AG04450 (cell line): Measurements from ENCODE around the gene NKPD1. TPM values are rescaled to one million over a fixed set of nuclear protein-coding genes. Genes with fewer than 3 reads are reported as not detected.

Experiments
- CTCF ChIA-PET: fragments of 300-600, 350-600 bp; formaldehyde crosslinking; extraction: SDS; loops from one replicate; lab custom pipeline; 2022; ENCODE audit warnings: antibody characterized with exemption, inconsistent platforms; lab: Charles Lee
- POLR2A ChIA-PET: fragments of 350-600 bp; formaldehyde crosslinking; extraction: SDS; loops from one replicate; lab custom pipeline; 2021; ENCODE audit warnings: antibody characterized with exemption, inconsistent platforms; lab: Yijun Ruan, JAX
- DNase-seq: peaks from one replicate; pipeline ENCODE4 v3.0.0-alpha.2; 2011; ENCODE audit warnings: low read depth, low spot score
- H3K27ac ChIP-seq: one replicate; pipeline ENCODE4 v1.5.1; 2012; ENCODE audit warnings: low read depth, low read length, control low read depth
- H3K27me3 ChIP-seq: one replicate; pipeline ENCODE4 v1.6.0; 2012; ENCODE audit warnings: low read length; ENCODE audit not compliant: control insufficient read depth, insufficient read depth
- H3K4me3 ChIP-seq: 2 replicates; pipeline ENCODE4 v1.5.1; 2011; ENCODE audit warnings: mild to moderate bottlenecking, low read depth, low read length, control low read depth
- H3K9me3 ChIP-seq: 2 replicates; pipeline ENCODE4 v1.5.1; 2012; ENCODE audit warnings: low read length; ENCODE audit not compliant: control insufficient read depth, insufficient read depth
- CTCF ChIP-seq: IDR thresholded peaks from 2 replicates; pipeline ENCODE4 v1.5.1; 2011; ENCODE audit warnings: low read depth, low read length, control low read depth, inconsistent platforms
- polyA plus RNA-seq: library from polyadenylated mRNA; depleted of rRNA; stranded (reverse); fragments of >200 nt; gene quantifications from 2 replicates; pipeline ENCODE4 v1.2.3, GENCODE V29; 2011

Gene NKPD1
- polyA plus RNA-seq, 1 experiment: 0.04 TPM

GRCh38 chr19:45164577-45165335 lies 4.0 kb upstream of the NKPD1 start:
- H3K9me3 ChIP-seq: no peaks in the 10 kb centered on the region; the same call in 1 of the 2 replicates
- H3K4me3 ChIP-seq: no peak overlapping the region
- no peak for TF ChIP-seq CTCF
- ChIA-PET POLR2A (interaction anchor here (0.6 to 1.9 kb wide), 2 partner anchors 13 to 566 kb away, joined by 4 to 10 read pairs; partner anchors contain the start of genes BLOC1S3, FBXO46 and TRAPPC6A), CTCF (interaction anchor here (1.1 kb wide), 2 partner anchors 83 to 173 kb away, joined by 3 to 4 read pairs; no protein-coding TSS in a partner anchor)
- no peak overlapping the region for H3K27ac ChIP-seq
- H3K27me3 ChIP-seq: peaks cover 6% of the 10 kb centered on the region
- no peak for DNase-seq

GRCh38 chr19:45163751-45164460 lies 3.1 kb upstream of the NKPD1 start:
- DNase-seq: no peak
- no peak for TF ChIP-seq CTCF
- POLR2A ChIA-PET: interaction anchor here (0.6 to 1.9 kb wide), 2 partner anchors 14 to 567 kb away, joined by 4 to 10 read pairs; partner anchors contain the start of genes BLOC1S3, FBXO46 and TRAPPC6A
- H3K9me3 ChIP-seq: no peaks in the 10 kb centered on the region; the same call in 1 of the 2 replicates
- no peak overlapping the region for H3K27ac ChIP-seq
- CTCF ChIA-PET: interaction anchor here (1.1 kb wide), 1 partner anchor 174 kb away, joined by 4 read pairs; no protein-coding TSS in a partner anchor
- H3K4me3 ChIP-seq: no peak overlapping the region
- peaks cover 6% of the 10 kb centered on the region for H3K27me3 ChIP-seq

GRCh38 chr19:45163156-45163555 lies 2.4 kb upstream of the NKPD1 start:
- CTCF ChIA-PET: no interaction called here
- Histone ChIP-seq H3K27ac (no peak overlapping the region), H3K4me3 (no peak overlapping the region), H3K9me3 (no peaks in the 10 kb centered on the region; the same call in 1 of the 2 replicates), H3K27me3 (peaks cover 6% of the 10 kb centered on the region)
- DNase-seq: no peak
- POLR2A ChIA-PET: no interaction called here
- TF ChIP-seq CTCF: no peak

GRCh38 chr19:45162608-45163143 lies 1.9 kb upstream of the NKPD1 start:
- POLR2A ChIA-PET: no interaction called here
- H3K27ac ChIP-seq: no peak overlapping the region
- CTCF ChIA-PET: interaction anchor here (0.5 to 1.3 kb wide), 3 partner anchors 28 to 176 kb away, joined by 3 to 7 read pairs (median 3); no protein-coding TSS in a partner anchor

More at GRCh38 chr19:45162608-45163143, 1.9 kb upstream of the NKPD1 start:
- Histone ChIP-seq H3K4me3 (no peak overlapping the region), H3K9me3 (no peaks in the 10 kb centered on the region; the same call in 1 of the 2 replicates), H3K27me3 (peaks cover 6% of the 10 kb centered on the region)
- DNase-seq: no peak
- TF ChIP-seq CTCF: no peak
